SJCRH30 (cell line): Measurements from ENCODE around the gene NRAP. TPM values are rescaled to one million over a fixed set of nuclear protein-coding genes. Genes with fewer than 3 reads are reported as not detected.

Experiments
- DNase-seq, 2 experiments: peaks; one replicate each; pipeline ENCODE4 v3.0.0-alpha.2; 2015 to 2020
- H3K27ac ChIP-seq: fragments of 250-450 bp; sonication (Bioruptor Pico); 2 replicates; pipeline ENCODE4 v1.5.1; 2020; ENCODE audit warnings: mild to moderate bottlenecking, moderate library complexity
- H3K27me3 ChIP-seq: fragments of 250-450 bp; sonication (Bioruptor Pico); 2 replicates; pipeline ENCODE4 v1.5.1; 2020; ENCODE audit warnings: mild to moderate bottlenecking, moderate library complexity
- H3K36me3 ChIP-seq: fragments of 250-450 bp; sonication (Bioruptor Pico); 2 replicates; pipeline ENCODE4 v1.5.1; 2020; ENCODE audit warnings: mild to moderate bottlenecking, moderate library complexity
- H3K4me1 ChIP-seq: fragments of 250-450 bp; sonication (Bioruptor Pico); 2 replicates; pipeline ENCODE4 v1.5.1; 2020; ENCODE audit warnings: mild to moderate bottlenecking, moderate library complexity
- H3K4me3 ChIP-seq: fragments of 250-450 bp; sonication (Bioruptor Pico); 2 replicates; pipeline ENCODE4 v1.5.1; 2020; ENCODE audit warnings: mild to moderate bottlenecking, moderate library complexity
- H3K9me3 ChIP-seq: fragments of 250-450 bp; sonication (Bioruptor Pico); replicated peaks from 2 replicates; pipeline ENCODE4 v1.5.1; 2020; ENCODE audit warnings: mild to moderate bottlenecking, moderate library complexity
- total RNA-seq: library from RNA; depleted of rRNA; stranded (reverse); fragments of >200 nt; shearing (Covaris generic); gene quantifications from 2 replicates; pipeline ENCODE4 v1.2.3, GENCODE V29; 2014

Gene NRAP
- total RNA-seq, 1 experiment from 2014 or later: not detected

- no peaks in the 10 kb centered on the region; the same call in 1 of the 2 replicates for H3K27me3 ChIP-seq
- no peak overlapping the region for H3K27ac ChIP-seq
- no peak overlapping the region for H3K4me3 ChIP-seq
- H3K36me3 ChIP-seq: no peaks in the 10 kb centered on the region
- no peaks in the 10 kb centered on the region for H3K9me3 ChIP-seq
- DNase-seq: no peak
- H3K4me1 ChIP-seq: no peaks in the 10 kb centered on the region
Measured at GRCh38 chr10:113589201-113589770, 74.6 kb downstream of the NRAP start.

GRCh38 chr10:113585949-113586348 lies 77.9 kb downstream of the NRAP start:
- no peak for DNase-seq
- Histone ChIP-seq H3K27ac (no peak overlapping the region), H3K36me3 (no peaks in the 10 kb centered on the region)

GRCh38 chr10:113583571-113583970 lies 80.3 kb downstream of the NRAP start:
- Histone ChIP-seq H3K9me3 (no peaks in the 10 kb centered on the region), H3K4me1 (no peaks in the 10 kb centered on the region), H3K36me3 (no peaks in the 10 kb centered on the region), H3K27ac (no peak overlapping the region), H3K27me3 (no peaks in the 10 kb centered on the region), H3K4me3 (no peak overlapping the region)
- DNase-seq: peak in 1 of 2 experiments; percentile 16

More at GRCh38 chr10:113585949-113586348, 77.9 kb downstream of the NRAP start:
- Histone ChIP-seq H3K4me3 (no peak overlapping the region), H3K9me3 (no peaks in the 10 kb centered on the region), H3K27me3 (no peaks in the 10 kb centered on the region), H3K4me1 (no peaks in the 10 kb centered on the region)

GRCh38 chr10:113581092-113581491 lies 82.7 kb downstream of the NRAP start:
- Histone ChIP-seq H3K27me3 (no peaks in the 10 kb centered on the region), H3K4me3 (no peak overlapping the region), H3K36me3 (no peaks in the 10 kb centered on the region), H3K9me3 (no peaks in the 10 kb centered on the region), H3K4me1 (no peaks in the 10 kb centered on the region), H3K27ac (no peak overlapping the region)
- no peak for DNase-seq

GRCh38 chr10:113578773-113579172 lies 85.1 kb downstream of the NRAP start:
- Histone ChIP-seq H3K4me3 (no peak overlapping the region), H3K27me3 (no peaks in the 10 kb centered on the region), H3K27ac (no peak overlapping the region), H3K4me1 (no peaks in the 10 kb centered on the region), H3K36me3 (no peaks in the 10 kb centered on the region), H3K9me3 (no peaks in the 10 kb centered on the region)
- no peak for DNase-seq

- H3K4me3 ChIP-seq: no peak overlapping the region
- no peaks in the 10 kb centered on the region for H3K36me3 ChIP-seq
- no peaks in the 10 kb centered on the region for H3K27me3 ChIP-seq
- H3K9me3 ChIP-seq: no peaks in the 10 kb centered on the region
- DNase-seq: peak; percentile 38 to 60
- H3K4me1 ChIP-seq: no peaks in the 10 kb centered on the region
- H3K27ac ChIP-seq: no peak overlapping the region
Measured at GRCh38 chr10:113576852-113577251, 87.0 kb downstream of the NRAP start.

- Histone ChIP-seq H3K27me3 (no peaks in the 10 kb centered on the region), H3K4me3 (no peak overlapping the region), H3K4me1 (peaks cover 16% of the 10 kb centered on the region), H3K9me3 (no peaks in the 10 kb centered on the region), H3K36me3 (no peaks in the 10 kb centered on the region), H3K27ac (no peak overlapping the region)
- DNase-seq: no peak
Measured at GRCh38 chr10:113573368-113573767, 90.5 kb downstream of the NRAP start.

GRCh38 chr10:113572520-113573290 lies 91.1 kb downstream of the NRAP start:
- no peak overlapping the region for H3K4me3 ChIP-seq
- DNase-seq: no peak
- H3K9me3 ChIP-seq: no peaks in the 10 kb centered on the region

GRCh38 chr10:113569576-113569975 lies 94.3 kb downstream of the NRAP start:
- H3K36me3 ChIP-seq: no peaks in the 10 kb centered on the region
- H3K9me3 ChIP-seq: no peaks in the 10 kb centered on the region
- no peak overlapping the region for H3K27ac ChIP-seq
- no peak overlapping the region for H3K4me3 ChIP-seq
- H3K27me3 ChIP-seq: no peaks in the 10 kb centered on the region
- peaks cover 24% of the 10 kb centered on the region for H3K4me1 ChIP-seq
- peak; percentile 69 to 80 for DNase-seq

More at GRCh38 chr10:113572520-113573290, 91.1 kb downstream of the NRAP start:
- H3K36me3 ChIP-seq: no peaks in the 10 kb centered on the region
- no peaks in the 10 kb centered on the region for H3K27me3 ChIP-seq
- peaks cover 16% of the 10 kb centered on the region for H3K4me1 ChIP-seq
- no peak overlapping the region for H3K27ac ChIP-seq

GRCh38 chr10:113566888-113567287 lies 97.0 kb downstream of the NRAP start:
- no peak for DNase-seq
- no peaks in the 10 kb centered on the region for H3K27me3 ChIP-seq
- H3K4me1 ChIP-seq: peaks cover 24% of the 10 kb centered on the region
- no peaks in the 10 kb centered on the region for H3K36me3 ChIP-seq
- H3K9me3 ChIP-seq: no peaks in the 10 kb centered on the region
- H3K4me3 ChIP-seq: no peak overlapping the region
- H3K27ac ChIP-seq: no peak overlapping the region

GRCh38 chr10:113565364-113565763 lies 98.5 kb downstream of the NRAP start:
- no peaks in the 10 kb centered on the region for H3K27me3 ChIP-seq
- no peak overlapping the region for H3K27ac ChIP-seq
- H3K4me3 ChIP-seq: no peak overlapping the region
- no peaks in the 10 kb centered on the region for H3K36me3 ChIP-seq
- H3K4me1 ChIP-seq: peaks cover 22% of the 10 kb centered on the region
- DNase-seq: peak; percentile 22 to 70
- H3K9me3 ChIP-seq: no peaks in the 10 kb centered on the region

- Histone ChIP-seq H3K27me3 (no peaks in the 10 kb centered on the region), H3K4me1 (peaks cover 8% of the 10 kb centered on the region), H3K36me3 (no peaks in the 10 kb centered on the region), H3K27ac (no peak overlapping the region), H3K4me3 (peak overlapping the region; percentile 49), H3K9me3 (no peaks in the 10 kb centered on the region)
- peak; percentile 73 to 88 for DNase-seq
Measured at GRCh38 chr10:113563306-113564088, 100.3 kb downstream of the NRAP start.

GRCh38 chr10:113562704-113563103 lies 101.1 kb downstream of the NRAP start:
- no peak overlapping the region for H3K27ac ChIP-seq
- no peaks in the 10 kb centered on the region for H3K27me3 ChIP-seq
- DNase-seq: no peak
- H3K36me3 ChIP-seq: no peaks in the 10 kb centered on the region
- no peaks in the 10 kb centered on the region for H3K9me3 ChIP-seq
- H3K4me1 ChIP-seq: peaks cover 8% of the 10 kb centered on the region
- no peak overlapping the region for H3K4me3 ChIP-seq

GRCh38 chr10:113562069-113562468 lies 101.8 kb downstream of the NRAP start:
- DNase-seq: peak in 1 of 2 experiments; percentile 40
- Histone ChIP-seq H3K36me3 (no peaks in the 10 kb centered on the region), H3K4me3 (no peak overlapping the region), H3K9me3 (no peaks in the 10 kb centered on the region), H3K27me3 (no peaks in the 10 kb centered on the region), H3K27ac (no peak overlapping the region), H3K4me1 (peaks cover 10% of the 10 kb centered on the region)

GRCh38 chr10:113561214-113561613 lies 102.6 kb downstream of the NRAP start:
- DNase-seq: no peak
- Histone ChIP-seq H3K9me3 (no peaks in the 10 kb centered on the region), H3K36me3 (no peaks in the 10 kb centered on the region), H3K4me1 (peaks cover 11% of the 10 kb centered on the region), H3K4me3 (no peak overlapping the region), H3K27ac (no peak overlapping the region), H3K27me3 (no peaks in the 10 kb centered on the region)
